Activated CD8-positive, alpha-beta memory T cell treated with anti-CD3 and anti-CD28 coated beads for 4 hours (primary cell): ENCODE measurements around the gene SRBD1.

Experiments used
- DNase-seq, 2 donors: peaks; one replicate each; pipeline ENCODE4 v3.0.0-alpha.2; 2020; ENCODE audit warnings: low read depth in 2 of 2

The SRBD1 gene

GRCh38 chr2:45379399-45380087, 231.5 kb downstream of the SRBD1 start:
- no peak for DNase-seq

- no peak for DNase-seq
These were observed 237.5 kb downstream of the SRBD1 start for GRCh38 chr2:45373534-45373933.

- DNase-seq = no peak
These were observed 240.7 kb downstream of the SRBD1 start for GRCh38 chr2:45370369-45370768.

- DNase-seq = no peak
These were observed 242.3 kb downstream of the SRBD1 start for GRCh38 chr2:45368792-45369191.

GRCh38 chr2:45361666-45362065, 249.4 kb downstream of the SRBD1 start:
- no peak for DNase-seq

- no peak for DNase-seq
These were observed 256.3 kb downstream of the SRBD1 start for GRCh38 chr2:45354776-45355175.

- DNase-seq = no peak
These were observed 257.2 kb downstream of the SRBD1 start for GRCh38 chr2:45353879-45354278.

GRCh38 chr2:45352506-45352905, 258.6 kb downstream of the SRBD1 start:
- DNase-seq = no peak

- no peak for DNase-seq
These were observed 265.5 kb downstream of the SRBD1 start for GRCh38 chr2:45345331-45346234.

GRCh38 chr2:45344502-45344901, 266.6 kb downstream of the SRBD1 start:
- no peak for DNase-seq

GRCh38 chr2:45344071-45344470, 267.0 kb downstream of the SRBD1 start:
- DNase-seq = no peak

- DNase-seq = no peak
These were observed 267.6 kb downstream of the SRBD1 start for GRCh38 chr2:45343251-45344017.

- DNase-seq = no peak
These were observed 270.7 kb downstream of the SRBD1 start for GRCh38 chr2:45340318-45340717.

- no peak for DNase-seq
These were observed 271.8 kb downstream of the SRBD1 start for GRCh38 chr2:45339253-45339652.
